ENCODE results near the gene PLA2G2E.

DNA sequence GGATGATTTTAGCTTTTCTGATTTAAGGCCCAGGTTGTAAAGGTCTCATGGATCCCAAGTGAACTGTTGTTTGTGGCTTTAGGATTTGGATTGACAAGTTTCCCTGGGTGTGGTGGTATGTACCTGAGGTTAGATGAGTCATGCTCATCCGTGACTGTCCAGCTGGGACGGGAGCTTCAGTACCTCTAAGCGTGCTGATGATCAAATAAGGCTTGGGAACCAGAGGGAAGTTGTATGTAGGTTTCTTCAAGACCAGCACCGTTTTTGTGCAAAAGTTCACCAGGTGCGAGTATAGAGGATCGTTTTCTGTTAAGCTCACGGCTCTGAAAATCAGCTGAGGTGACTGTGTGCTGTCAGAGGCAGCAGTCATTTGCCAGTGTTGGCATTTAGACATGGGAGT lies 19.8 kb downstream of the PLA2G2E start:
- TF ChIP-seq CTCF (IDR thresholded peaks at IDR 0.05) (no peak), POLR2A (IDR thresholded peaks at IDR 0.05) (no peak)

Data from esophagus squamous epithelium (tissue), 4 donors.